SH-SY5Y (cell line): ENCODE measurements around the gene IYD.
A peak's percentile ranks its signal among the peaks of the same experiment; 100 is the strongest.

Source experiments
- GATA2 ChIP-seq: IDR thresholded peaks from 2 replicates; pipeline ENCODE4 v1.6.1; 2011; ENCODE audit warnings: mild to moderate bottlenecking, low read depth, low read length
- GATA3 ChIP-seq: IDR thresholded peaks from 2 replicates; pipeline ENCODE4 v1.6.1; 2011; ENCODE audit warnings: low read depth, mild to moderate bottlenecking, low read length, moderate library complexity

The IYD gene

GRCh38 chr6:150403458-150404246 is 34.8 kb downstream of the IYD start:
- TF ChIP-seq GATA2 (no peak), GATA3 (no peak)

GRCh38 chr6:150406948-150407347 is 38.1 kb downstream of the IYD start:
- no peak for TF ChIP-seq GATA3
- TF ChIP-seq GATA2 = no peak

- no peak for TF ChIP-seq GATA2
- TF ChIP-seq GATA3 = no peak
Measured at GRCh38 chr6:150408842-150409241, 40.0 kb downstream of the IYD start.

GRCh38 chr6:150409576-150410066 is 40.8 kb downstream of the IYD start:
- TF ChIP-seq GATA3 = no peak
- no peak for TF ChIP-seq GATA2

GRCh38 chr6:150410399-150410798 is 41.6 kb downstream of the IYD start:
- TF ChIP-seq GATA3 (no peak), GATA2 (no peak)

- TF ChIP-seq GATA2 (no peak), GATA3 (no peak)
Measured at GRCh38 chr6:150410906-150411305, 42.1 kb downstream of the IYD start.

GRCh38 chr6:150412221-150412620 is 43.4 kb downstream of the IYD start:
- TF ChIP-seq GATA2 (no peak), GATA3 (no peak)

GRCh38 chr6:150413198-150413597 is 44.4 kb downstream of the IYD start:
- TF ChIP-seq GATA2 (no peak), GATA3 (no peak)

- TF ChIP-seq GATA3 = no peak
- no peak for TF ChIP-seq GATA2
Measured at GRCh38 chr6:150413781-150414281, 45.0 kb downstream of the IYD start.

- TF ChIP-seq GATA2 = no peak
- no peak for TF ChIP-seq GATA3
Measured at GRCh38 chr6:150416128-150416527, 47.3 kb downstream of the IYD start.

- no peak for TF ChIP-seq GATA3
- TF ChIP-seq GATA2 = no peak
Measured at GRCh38 chr6:150417250-150417649, 48.4 kb downstream of the IYD start.

- TF ChIP-seq GATA3 (no peak), GATA2 (0 out of 2 replicates have a peak, but pooled peaks have one; percentile 6)
Measured at GRCh38 chr6:150417899-150418826, 49.4 kb downstream of the IYD start.

- TF ChIP-seq GATA2 (no peak), GATA3 (no peak)
Measured at GRCh38 chr6:150418827-150419594, 50.2 kb downstream of the IYD start.

- TF ChIP-seq GATA2 (no peak), GATA3 (no peak)
Measured at GRCh38 chr6:150420428-150420827, 51.6 kb downstream of the IYD start.

- TF ChIP-seq GATA3 (no peak), GATA2 (no peak)
Measured at GRCh38 chr6:150420926-150421325, 52.1 kb downstream of the IYD start.
